ENCODE results near the gene BCAS3.
"Not testable (repeated sequence)": the region's sequence is repeated elsewhere in the genome, so short reads cannot be mapped to it uniquely, and the experiment has no call there.

BCAS3 gene

DNA sequence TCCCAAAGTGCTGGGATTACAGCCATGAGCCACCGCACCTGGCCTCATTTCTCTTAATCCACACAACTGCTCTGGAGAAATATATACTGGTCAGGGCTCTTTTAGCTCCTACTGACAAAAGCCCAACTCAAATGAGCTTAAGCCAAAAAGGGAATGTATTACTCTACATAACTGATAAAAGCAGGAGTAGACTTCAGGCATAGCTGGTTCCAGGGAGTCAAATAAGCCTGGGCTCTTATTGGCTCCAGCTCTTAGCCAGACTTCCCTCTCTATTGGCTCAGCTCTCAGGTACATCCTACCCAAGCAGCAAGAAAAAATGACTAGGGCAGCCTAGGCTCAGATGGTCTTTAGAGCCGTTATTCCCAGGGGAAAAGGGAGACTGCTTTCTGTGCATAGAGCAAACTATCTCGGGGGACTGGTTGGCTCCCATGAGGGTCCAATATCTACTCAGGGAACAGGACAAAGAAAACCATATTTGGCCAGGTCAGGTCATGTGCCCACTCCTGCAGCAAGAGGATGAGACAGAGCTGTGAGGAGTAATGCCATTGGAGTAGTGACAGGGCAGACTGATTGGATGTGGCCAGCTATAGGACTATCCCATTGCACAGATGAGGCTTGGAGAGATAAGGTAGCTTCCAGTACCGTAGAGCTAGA, 743.2 kb downstream of the BCAS3 start:
- no peak for DNase-seq

- no peak for DNase-seq
Measured at GRCh38 chr17:61421460-61421859, 743.8 kb downstream of the BCAS3 start.

GRCh38 chr17:61422116-61422799, 744.6 kb downstream of the BCAS3 start:
- DNase-seq, result no peak

DNA sequence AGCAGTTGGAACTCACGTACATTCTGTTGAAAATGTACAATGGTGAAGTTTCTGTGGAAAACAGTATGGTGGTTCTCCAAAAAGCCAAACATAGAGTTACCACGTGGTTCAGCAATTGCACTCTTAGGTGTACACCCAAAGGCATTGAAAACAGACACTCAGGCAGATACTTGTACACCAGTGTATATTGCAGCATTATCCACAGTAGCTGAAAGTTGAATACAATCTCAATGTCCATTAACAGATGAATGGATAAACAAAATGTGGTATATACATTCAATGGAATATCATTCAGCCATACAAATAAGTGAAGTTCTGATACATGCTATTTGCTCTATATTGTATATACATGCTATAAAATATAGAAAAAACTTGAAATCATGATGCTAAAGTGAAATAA, 745.2 kb downstream of the BCAS3 start:
- DNase-seq, result no peak

DNA sequence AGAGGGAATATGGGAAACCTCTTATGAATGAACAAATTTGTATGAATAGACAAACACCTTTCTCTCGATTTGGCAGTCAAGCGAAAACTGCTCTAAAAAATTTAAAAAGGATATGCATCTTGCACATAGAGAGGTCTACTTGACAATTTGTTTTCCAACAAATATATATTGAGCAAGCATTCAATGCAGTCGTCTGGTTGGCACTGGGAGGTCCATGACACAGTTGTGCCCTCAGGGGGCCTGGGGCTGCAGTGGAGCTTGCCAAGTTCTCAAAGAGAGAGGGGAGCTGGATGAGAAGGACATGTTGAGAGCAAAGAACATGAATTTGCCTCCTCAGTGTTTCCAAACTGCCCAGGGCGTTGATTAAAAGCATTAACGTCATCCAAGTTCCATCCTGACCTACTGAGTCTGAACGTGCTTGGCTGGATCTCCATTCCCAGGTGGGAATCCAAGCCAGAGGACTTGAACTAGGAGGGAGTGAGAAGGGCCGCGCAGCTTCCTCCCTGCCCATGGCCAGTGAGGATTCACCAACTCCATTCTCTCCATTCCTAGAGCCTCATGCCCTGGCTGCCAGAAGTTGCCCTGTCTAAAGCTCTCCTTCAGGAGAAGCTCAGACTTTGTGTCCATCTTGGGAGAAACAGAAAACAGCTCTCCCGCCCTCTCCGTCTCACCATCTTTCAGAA, 746.5 kb downstream of the BCAS3 start:
- no peak for DNase-seq

GRCh38 chr17:61425682-61426481, 748.2 kb downstream of the BCAS3 start:
- DNase-seq, result no peak

GRCh38 chr17:61426482-61427304, 749.0 kb downstream of the BCAS3 start:
- DNase-seq, result no peak

DNA sequence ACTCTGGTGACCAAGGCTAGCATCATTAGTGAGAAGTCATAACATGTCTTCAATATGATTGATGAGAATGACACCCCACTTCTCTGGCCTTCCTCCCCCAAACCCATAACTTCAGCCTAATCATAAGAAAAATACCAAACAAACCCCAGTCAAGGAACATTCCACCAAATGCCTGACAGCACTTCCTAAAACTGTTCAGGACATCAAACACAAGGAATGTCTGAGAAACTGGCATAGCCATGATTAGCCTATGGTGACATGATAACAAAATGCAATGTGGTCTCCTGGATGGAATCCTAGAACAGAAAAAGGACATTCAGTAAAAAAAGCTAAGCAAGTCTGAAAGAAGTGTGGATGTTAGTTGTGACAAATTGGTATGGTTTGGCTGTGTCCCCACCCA, 749.9 kb downstream of the BCAS3 start:
- DNase-seq, result no peak

DNA sequence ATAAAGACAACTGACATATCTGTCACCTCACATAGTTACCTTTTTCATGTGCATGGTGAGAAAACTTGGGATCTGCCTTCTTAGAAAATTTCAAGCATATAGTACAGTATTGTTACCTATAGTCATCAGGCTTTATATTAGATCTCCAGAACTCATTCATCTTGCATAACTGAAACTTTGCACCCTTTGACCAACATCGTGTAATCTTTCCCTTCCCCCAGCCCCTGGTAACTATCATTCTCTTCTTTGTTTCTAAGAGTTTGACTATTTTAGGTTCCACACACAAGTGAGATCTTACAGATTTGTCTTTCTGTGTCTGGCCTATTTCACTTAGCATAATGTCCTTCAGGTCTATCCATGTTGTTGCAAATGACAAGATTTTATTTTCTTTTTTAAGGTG, 751.6 kb downstream of the BCAS3 start:
- no peak for DNase-seq

DNA sequence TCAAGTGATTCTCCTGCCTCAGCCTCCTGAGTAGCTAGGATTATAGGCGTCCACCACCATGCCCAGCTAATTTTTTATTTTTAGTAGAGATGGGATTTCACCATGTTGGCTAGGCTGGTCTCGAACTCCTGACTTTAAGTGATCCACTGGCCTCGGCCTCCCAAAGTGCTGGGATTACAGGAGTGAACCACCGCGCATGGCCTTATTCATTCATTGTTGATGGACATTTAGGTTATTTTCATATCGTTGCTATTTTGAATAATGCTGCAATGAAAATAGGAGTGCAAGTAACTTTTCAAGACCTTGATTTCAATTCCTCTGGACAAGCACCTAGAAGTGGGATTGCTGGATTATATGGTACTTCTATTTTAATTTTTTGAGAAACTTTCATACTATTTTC, 752.2 kb downstream of the BCAS3 start:
- DNase-seq, result not testable (repeated sequence)

DNA sequence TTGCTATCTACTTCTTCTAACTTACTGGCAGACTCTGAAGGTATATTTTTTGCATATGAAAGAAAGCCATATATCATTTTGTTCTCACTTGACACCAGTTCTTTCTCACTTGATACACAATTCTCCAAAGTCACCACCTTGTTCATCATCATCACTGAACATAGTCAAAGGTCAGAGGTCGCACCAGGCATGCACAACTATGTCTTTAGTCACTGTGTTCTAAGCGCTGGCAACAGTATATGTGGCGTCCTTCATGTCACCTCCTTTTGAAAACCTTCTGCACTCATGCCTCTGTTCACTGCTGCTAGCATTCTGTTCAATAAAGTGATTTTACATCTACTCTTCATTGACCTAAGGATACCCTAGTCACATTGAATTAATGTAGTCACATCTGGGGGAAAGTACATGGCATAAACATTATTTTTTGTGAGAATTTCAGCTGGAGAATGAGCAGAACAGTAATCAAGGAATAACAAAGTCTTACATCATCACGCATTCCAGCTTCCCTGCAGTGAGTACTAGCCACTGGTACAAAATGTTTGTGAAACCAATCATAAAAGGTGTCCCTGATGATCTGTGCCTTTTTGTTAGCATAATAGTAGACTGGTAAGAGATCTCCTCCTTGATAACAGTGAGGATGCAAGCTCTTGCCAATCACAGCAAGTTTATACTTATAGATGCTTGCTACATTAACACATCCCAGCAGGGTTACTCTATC, 754.1 kb downstream of the BCAS3 start:
- no peak for DNase-seq

DNA sequence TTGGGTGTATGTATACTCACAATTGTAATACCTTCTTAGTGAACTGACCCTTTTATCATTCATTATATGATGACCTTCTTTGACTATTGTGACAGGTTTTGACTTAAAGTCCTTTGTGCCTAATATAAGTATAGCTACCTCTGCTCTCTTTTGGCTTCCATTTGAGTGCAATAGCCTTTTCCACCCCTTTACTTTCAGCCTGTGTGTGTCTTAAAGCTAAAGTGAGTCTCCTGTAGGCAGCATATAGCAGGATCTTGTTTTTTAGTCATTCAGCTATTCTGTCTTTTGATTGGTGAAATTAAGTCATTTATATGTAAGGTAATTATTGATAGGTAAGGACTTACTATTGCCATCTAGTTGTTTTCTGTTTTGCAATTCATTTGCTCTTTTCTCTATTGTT, 758.6 kb downstream of the BCAS3 start:
- no peak for DNase-seq

DNA sequence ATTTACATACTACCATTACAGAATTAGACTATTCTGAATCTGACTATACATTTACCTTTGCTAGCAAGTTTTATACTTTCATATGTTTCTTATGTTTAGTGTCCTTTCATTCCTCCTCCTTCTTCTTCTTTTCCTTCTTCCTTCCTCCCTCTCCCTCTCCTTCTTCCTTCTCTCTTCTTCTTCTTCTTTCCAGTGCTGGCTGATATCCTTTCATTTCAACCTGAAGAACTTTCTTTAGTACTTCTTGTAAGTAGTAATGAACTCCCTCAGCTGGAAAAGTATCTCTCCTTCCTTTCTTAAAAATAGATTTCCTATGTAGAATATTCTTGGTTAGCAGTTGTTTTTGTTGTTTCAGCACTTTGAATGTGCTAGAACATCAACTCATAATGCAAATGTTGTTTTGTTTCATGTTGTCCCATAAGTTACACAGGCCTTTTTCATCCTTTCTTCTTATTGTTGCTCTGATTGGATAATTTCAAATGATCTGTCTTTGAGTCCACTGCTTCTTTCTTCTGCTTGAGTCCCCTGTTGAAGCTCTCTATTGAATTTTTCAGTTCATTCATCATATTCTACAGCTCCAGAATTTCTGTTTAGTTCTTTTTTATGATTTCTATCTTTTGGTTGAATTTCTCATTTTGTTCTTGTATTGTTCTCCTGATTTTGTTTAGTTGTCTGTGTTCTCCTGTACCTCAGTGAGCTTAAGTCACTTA, 759.5 kb downstream of the BCAS3 start:
- no peak for DNase-seq

DNA sequence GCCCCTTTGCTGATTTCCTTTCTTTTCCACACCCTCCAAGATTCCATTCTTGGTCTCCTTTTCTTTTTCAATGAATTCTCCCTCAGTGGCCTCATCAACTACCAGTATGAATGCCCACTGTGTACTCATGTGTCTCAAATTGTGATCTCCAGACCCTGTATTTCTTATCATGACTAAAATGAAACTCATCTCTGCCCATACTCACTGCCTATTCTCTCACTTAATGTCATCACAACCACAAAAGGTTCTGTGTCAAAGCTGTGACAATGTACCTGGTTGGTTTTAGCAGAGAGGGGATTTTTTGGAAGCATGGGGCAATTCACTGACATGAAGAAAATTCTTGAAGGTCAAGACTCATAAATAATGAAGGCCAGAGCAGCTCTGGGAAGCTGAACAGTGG, 763.0 kb downstream of the BCAS3 start:
- DNase-seq, result no peak

DNA sequence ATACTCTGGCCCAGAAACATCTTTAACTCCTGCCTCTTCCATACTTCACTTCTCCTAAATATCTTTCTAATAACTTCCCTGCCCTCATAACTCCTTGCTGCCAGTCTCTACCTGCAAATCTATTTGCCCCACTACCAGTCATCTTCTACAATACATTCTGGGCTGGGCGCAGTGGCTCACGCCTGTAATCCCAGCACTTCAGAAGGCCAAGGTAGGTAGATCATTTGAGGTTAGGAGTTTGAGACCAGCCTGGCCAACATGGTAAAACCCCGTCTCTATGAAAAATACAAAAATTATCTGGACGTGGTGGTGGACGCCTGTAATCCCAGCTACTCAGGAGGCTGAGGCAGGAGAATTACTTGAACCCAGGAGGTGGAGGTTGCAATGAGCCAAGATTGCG, 763.9 kb downstream of the BCAS3 start:
- DNase-seq, result not testable (repeated sequence)

- no peak for DNase-seq
Measured at GRCh38 chr17:61442136-61442775, 764.6 kb downstream of the BCAS3 start.
